HEK293T (cell line): ENCODE results near the gene ZFR.
"Not testable (repeated sequence)": the region's sequence is repeated elsewhere in the genome, so short reads cannot be mapped to it uniquely, and the experiment has no call there.

Experiments
- CTCF ChIA-PET: fragments of 350-600 bp; formaldehyde crosslinking; extraction: SDS; loops from one replicate; lab custom pipeline; 2021; ENCODE audit warnings: antibody characterized with exemption, inconsistent platforms; lab: Yijun Ruan, JAX
- POLR2A ChIA-PET: fragments of 350-600 bp; formaldehyde crosslinking; extraction: SDS; loops from one replicate; lab custom pipeline; 2020; ENCODE audit warnings: antibody characterized with exemption, inconsistent platforms; lab: Yijun Ruan, JAX
- DNase-seq: peaks from one replicate; pipeline ENCODE4 v3.0.0; 2012; ENCODE audit warnings: mixed read lengths; ENCODE audit errors: extremely low spot score
- ARNT ChIP-seq: fragments of 450-650 bp; IDR thresholded peaks from 2 replicates; pipeline ENCODE4 v1.6.1; 2017; ENCODE audit warnings: mild to moderate bottlenecking
- BHLHE40 ChIP-seq: fragments of 450-650 bp; IDR thresholded peaks from 2 replicates; pipeline ENCODE4 v1.6.1; 2016; ENCODE audit warnings: mild to moderate bottlenecking, moderate library complexity, borderline replicate concordance
- CTBP1 ChIP-seq: fragments of 450-650 bp; IDR thresholded peaks from 2 replicates; pipeline ENCODE4 v1.6.1; 2016; ENCODE audit warnings: borderline replicate concordance
- ELF4 ChIP-seq: fragments of 450-650 bp; IDR thresholded peaks from 2 replicates; pipeline ENCODE4 v1.6.1; 2017; ENCODE audit warnings: antibody characterized with exemption
- FOXA1 ChIP-seq: fragments of 450-650 bp; IDR thresholded peaks from 2 replicates; pipeline ENCODE4 v1.6.1; 2016; ENCODE audit warnings: mild to moderate bottlenecking
- FOXK2 ChIP-seq: fragments of 450-650 bp; IDR thresholded peaks from 2 replicates; pipeline ENCODE4 v1.6.1; 2016; ENCODE audit warnings: mild to moderate bottlenecking
- FOXM1 ChIP-seq: fragments of 450-650 bp; IDR thresholded peaks from 2 replicates; pipeline ENCODE4 v1.6.1; 2017; ENCODE audit warnings: mild to moderate bottlenecking, borderline replicate concordance
- HDGF ChIP-seq: fragments of 450-650 bp; IDR thresholded peaks from 2 replicates; pipeline ENCODE4 v1.6.1; 2017; ENCODE audit warnings: antibody characterized with exemption, borderline replicate concordance
- L3MBTL2 ChIP-seq: fragments of 450-650 bp; conservative IDR thresholded peaks from 2 replicates; pipeline ENCODE4 v1.6.1; 2016; ENCODE audit warnings: mild to moderate bottlenecking
- LEF1 ChIP-seq: fragments of 450-650 bp; IDR thresholded peaks from 2 replicates; pipeline ENCODE4 v1.6.1; 2017; ENCODE audit warnings: mild to moderate bottlenecking, borderline replicate concordance
- NFRKB ChIP-seq: fragments of 450-650 bp; IDR thresholded peaks from 2 replicates; pipeline ENCODE4 v1.6.1; 2016; ENCODE audit warnings: mild to moderate bottlenecking, moderate library complexity
- SP1 ChIP-seq: fragments of 450-650 bp; IDR thresholded peaks from 2 replicates; pipeline ENCODE4 v1.6.1; 2017
- SUZ12 ChIP-seq: fragments of 450-650 bp; IDR thresholded peaks from 2 replicates; pipeline ENCODE4 v1.6.1; 2016; ENCODE audit warnings: mild to moderate bottlenecking
- TARDBP ChIP-seq: fragments of 450-650 bp; IDR thresholded peaks from 2 replicates; pipeline ENCODE4 v1.6.1; 2016
- ZNF384 ChIP-seq: fragments of 450-650 bp; IDR thresholded peaks from 2 replicates; pipeline ENCODE4 v1.6.1; 2016
- TF ChIP-seq, protein P1 (sequence below): fragments of 450-650 bp; IDR thresholded peaks from 2 replicates; pipeline ENCODE4 v1.6.1; 2016

The ZFR gene

DNA sequence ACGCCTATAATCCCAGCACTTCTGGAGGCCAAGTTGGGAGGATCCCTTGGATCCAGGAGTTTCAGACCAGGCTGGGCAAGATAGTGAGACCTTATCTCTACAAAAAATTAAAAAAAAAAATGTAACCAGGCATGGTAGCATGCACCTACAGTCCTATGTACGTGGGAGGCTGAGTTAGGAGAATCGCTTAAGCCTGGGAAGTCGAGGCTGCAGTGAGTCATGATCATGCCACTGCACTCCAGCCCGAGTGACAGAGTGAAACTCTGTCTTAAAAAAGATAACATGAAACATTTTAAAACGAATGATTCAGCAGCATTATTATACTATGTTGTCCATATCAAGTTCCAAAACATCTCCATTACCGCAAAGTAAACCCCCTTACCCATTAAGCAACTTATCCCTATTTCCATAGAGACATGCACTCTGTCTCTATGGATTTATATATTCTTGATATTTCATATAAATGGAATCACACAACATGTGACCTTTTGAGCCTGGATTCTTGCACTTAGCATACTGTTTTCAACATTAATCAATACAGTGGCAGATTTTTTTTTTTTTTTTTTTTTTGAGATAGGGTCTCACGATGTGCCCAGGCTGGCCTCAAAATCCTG lies 74.9 kb downstream of the ZFR start:
- TF ChIP-seq HDGF, result no peak
- no peak for TF ChIP-seq FOXK2
- TF ChIP-seq FOXA1, result no peak
- TF ChIP-seq ELF4, result no peak
- TF ChIP-seq ARNT, result no peak
- TF ChIP-seq CTBP1, result no peak
- no peak for TF ChIP-seq FOXM1
- no peak for TF ChIP-seq NFRKB
- TF ChIP-seq LEF1, result no peak
- TF ChIP-seq, protein P1, sequence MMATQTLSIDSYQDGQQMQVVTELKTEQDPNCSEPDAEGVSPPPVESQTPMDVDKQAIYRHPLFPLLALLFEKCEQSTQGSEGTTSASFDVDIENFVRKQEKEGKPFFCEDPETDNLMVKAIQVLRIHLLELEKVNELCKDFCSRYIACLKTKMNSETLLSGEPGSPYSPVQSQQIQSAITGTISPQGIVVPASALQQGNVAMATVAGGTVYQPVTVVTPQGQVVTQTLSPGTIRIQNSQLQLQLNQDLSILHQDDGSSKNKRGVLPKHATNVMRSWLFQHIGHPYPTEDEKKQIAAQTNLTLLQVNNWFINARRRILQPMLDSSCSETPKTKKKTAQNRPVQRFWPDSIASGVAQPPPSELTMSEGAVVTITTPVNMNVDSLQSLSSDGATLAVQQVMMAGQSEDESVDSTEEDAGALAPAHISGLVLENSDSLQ, result no peak
- no peak for TF ChIP-seq BHLHE40
- TF ChIP-seq TARDBP, result no peak
- no peak for TF ChIP-seq ZNF384
- TF ChIP-seq SUZ12, result no peak
- no peak for TF ChIP-seq SP1
- TF ChIP-seq L3MBTL2, result no peak
- ChIA-PET CTCF (no interaction called here), POLR2A (no interaction called here)
- DNase-seq, result no peak

DNA sequence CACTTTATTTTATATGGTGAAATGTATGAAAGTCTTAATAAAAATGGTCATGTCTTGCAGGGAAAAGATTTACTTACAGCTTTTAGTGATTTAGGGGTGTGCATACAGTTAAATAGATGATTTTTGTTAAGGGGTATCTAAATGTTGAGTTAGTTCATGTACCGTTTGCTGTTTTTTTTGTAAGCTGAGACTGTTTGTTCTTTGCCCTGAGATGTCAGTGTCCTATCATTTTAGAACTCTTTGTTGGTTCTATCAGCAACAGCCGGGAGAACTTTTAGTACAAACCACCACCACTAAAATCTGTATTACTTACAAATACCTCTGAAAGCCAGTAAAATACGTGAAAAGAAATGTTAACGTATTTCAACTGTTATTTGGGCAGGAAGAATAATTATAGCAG lies 75.5 kb downstream of the ZFR start:
- DNase-seq, result no peak
- POLR2A ChIA-PET, result no interaction called here

DNA sequence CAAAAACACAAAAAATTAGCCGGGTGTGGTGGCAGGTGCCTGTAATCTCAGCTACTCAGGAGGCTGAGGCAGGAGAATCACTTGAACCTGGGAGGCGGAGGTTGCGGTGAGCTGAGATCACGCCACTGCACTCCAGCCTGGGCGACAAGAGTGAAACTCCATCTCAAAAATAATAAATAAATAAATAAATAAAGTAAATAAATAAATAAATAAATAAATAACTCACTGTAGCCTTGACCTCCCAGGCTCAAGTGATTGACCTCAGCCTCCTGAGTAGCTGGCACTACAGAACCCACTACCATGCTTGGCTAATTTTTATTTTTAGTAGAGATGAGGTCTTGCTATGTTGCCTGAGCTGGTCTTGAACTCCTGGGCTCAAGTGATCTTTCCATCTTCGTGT lies 77.3 kb downstream of the ZFR start:
- DNase-seq, POLR2A ChIA-PET, CTCF ChIA-PET: not testable (repeated sequence)

More for the DNA sequence above, 75.5 kb downstream of the ZFR start:
- CTCF ChIA-PET, result no interaction called here
- TF ChIP-seq, protein P1, result no peak
- TF ChIP-seq SP1 (no peak), L3MBTL2 (no peak), ARNT (no peak), TARDBP (no peak), BHLHE40 (no peak), FOXM1 (no peak), ZNF384 (no peak), FOXK2 (no peak), CTBP1 (no peak), HDGF (no peak), LEF1 (no peak), SUZ12 (no peak), NFRKB (no peak), ELF4 (no peak), FOXA1 (no peak)

DNA sequence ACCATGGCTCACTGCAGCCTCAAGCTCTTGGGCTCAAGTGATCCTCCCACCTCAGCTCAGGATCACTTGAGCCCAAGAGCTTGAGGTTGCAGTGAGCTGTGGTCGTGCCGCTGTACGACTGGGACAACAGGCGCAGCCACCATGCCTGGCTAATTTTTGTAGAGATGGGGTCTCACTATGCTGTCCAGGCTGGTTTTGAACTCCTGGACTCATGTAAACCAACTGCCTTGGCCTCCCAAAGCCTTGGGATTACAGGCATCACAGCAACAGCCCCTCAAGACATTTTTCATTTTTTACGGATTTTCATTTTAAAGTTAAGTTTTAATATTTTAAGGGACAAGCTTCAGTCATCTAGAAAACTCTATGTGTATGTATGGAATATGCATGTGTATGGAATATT lies 78.9 kb downstream of the ZFR start:
- CTCF ChIA-PET, result no interaction called here
- POLR2A ChIA-PET, result no interaction called here
- TF ChIP-seq CTBP1 (no peak), ELF4 (no peak), NFRKB (no peak), L3MBTL2 (no peak), SUZ12 (no peak), ZNF384 (no peak), HDGF (no peak), BHLHE40 (no peak), SP1 (no peak), FOXM1 (no peak), ARNT (no peak), TARDBP (no peak), FOXA1 (no peak), LEF1 (no peak), FOXK2 (no peak)
- TF ChIP-seq, protein P1, result no peak
- DNase-seq, result no peak

DNA sequence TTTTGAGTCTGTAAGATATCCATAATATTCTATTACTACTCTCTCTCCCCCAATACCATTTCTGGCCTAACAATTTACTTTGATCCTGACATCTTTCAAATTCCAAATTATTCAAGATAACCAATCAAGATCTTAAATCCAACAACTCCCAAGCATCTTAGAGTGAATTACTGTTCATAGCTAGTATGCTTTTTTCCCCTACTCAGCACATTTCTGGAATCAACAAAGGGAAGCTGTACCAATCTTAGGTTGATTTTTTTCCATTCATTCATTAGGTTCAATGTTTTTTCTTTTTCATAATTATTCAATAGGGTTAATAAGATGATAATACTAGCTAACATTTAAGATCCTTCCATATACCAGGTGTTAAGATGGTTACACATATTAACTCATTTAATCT lies 81.5 kb downstream of the ZFR start:
- no peak for DNase-seq
- ChIA-PET POLR2A (no interaction called here), CTCF (no interaction called here)
- TF ChIP-seq L3MBTL2 (no peak), TARDBP (no peak), ZNF384 (no peak), FOXA1 (no peak), FOXM1 (no peak), HDGF (no peak), CTBP1 (no peak), FOXK2 (no peak), SUZ12 (no peak), ARNT (no peak), LEF1 (no peak), NFRKB (no peak), BHLHE40 (no peak)
- TF ChIP-seq, protein P1, result no peak

DNA sequence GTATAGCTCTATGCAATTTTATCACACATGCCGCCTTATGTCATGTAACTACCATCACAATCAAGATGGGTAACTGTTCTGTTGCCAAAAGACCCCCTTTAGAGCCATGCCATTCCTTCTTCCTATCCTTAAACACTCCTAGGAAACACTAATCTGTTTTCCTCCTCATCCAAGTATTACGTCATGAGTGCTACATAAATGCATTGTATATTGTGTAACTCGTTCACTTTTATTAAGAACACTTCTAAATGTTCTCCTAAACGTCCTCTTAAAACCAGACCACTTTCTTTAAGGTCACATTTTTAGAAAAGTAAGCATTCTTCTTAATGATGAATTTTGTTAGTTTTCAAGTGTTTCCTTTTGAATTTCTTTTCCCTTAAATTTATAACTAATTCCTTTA lies 82.0 kb downstream of the ZFR start:
- DNase-seq, result no peak
- POLR2A ChIA-PET, result no interaction called here
- CTCF ChIA-PET, result no interaction called here
- TF ChIP-seq SUZ12 (no peak), L3MBTL2 (no peak), ELF4 (no peak), ARNT (no peak), ZNF384 (no peak), NFRKB (no peak), HDGF (no peak), LEF1 (no peak), BHLHE40 (no peak), FOXM1 (no peak), TARDBP (no peak), FOXA1 (no peak), FOXK2 (no peak), CTBP1 (no peak), SP1 (no peak)
- TF ChIP-seq, protein P1, result no peak
